GM19328 (cell line): ENCODE results near the gene CDHR3.

Source experiments
- ATAC-seq: cut with Tn5 transposase; IDR thresholded peaks from one replicate; pipeline ENCODE4 v1.9.1; 2021; ENCODE audit warnings: mild to moderate bottlenecking, moderate library complexity; ENCODE audit not compliant: unreplicated experiment

The CDHR3 gene

GRCh38 chr7:106045586-106045985 lies 82.5 kb downstream of the CDHR3 start:
- no peak for ATAC-seq

- ATAC-seq, result no peak
Observed at GRCh38 chr7:106047184-106047583, 84.1 kb downstream of the CDHR3 start.

- ATAC-seq, result no peak
Observed at GRCh38 chr7:106047818-106048705, 85.0 kb downstream of the CDHR3 start.

- ATAC-seq, result no peak
Observed at GRCh38 chr7:106048706-106049020, 85.6 kb downstream of the CDHR3 start.

GRCh38 chr7:106049139-106049752 lies 86.2 kb downstream of the CDHR3 start:
- ATAC-seq, result no peak

- ATAC-seq, result no peak
Observed at GRCh38 chr7:106050002-106050745, 87.1 kb downstream of the CDHR3 start.

GRCh38 chr7:106050746-106051117 lies 87.7 kb downstream of the CDHR3 start:
- no peak for ATAC-seq

- ATAC-seq, result no peak
Observed at GRCh38 chr7:106052681-106053080, 89.6 kb downstream of the CDHR3 start.

GRCh38 chr7:106053109-106053508 lies 90.0 kb downstream of the CDHR3 start:
- no peak for ATAC-seq

- ATAC-seq, result no peak
Observed at GRCh38 chr7:106054156-106054910, 91.3 kb downstream of the CDHR3 start.

- no peak for ATAC-seq
Observed at GRCh38 chr7:106054971-106055532, 92.0 kb downstream of the CDHR3 start.

GRCh38 chr7:106056513-106057203 lies 93.6 kb downstream of the CDHR3 start:
- ATAC-seq, result peak; percentile 41

- no peak for ATAC-seq
Observed at GRCh38 chr7:106057204-106057961, 94.3 kb downstream of the CDHR3 start.

- ATAC-seq, result peak; percentile 60
Observed at GRCh38 chr7:106057962-106058927, 95.2 kb downstream of the CDHR3 start.

GRCh38 chr7:106058928-106059324 lies 95.9 kb downstream of the CDHR3 start:
- ATAC-seq, result no peak

- ATAC-seq, result no peak
Observed at GRCh38 chr7:106059556-106059955, 96.5 kb downstream of the CDHR3 start.

GRCh38 chr7:106060394-106060920 lies 97.4 kb downstream of the CDHR3 start:
- ATAC-seq, result no peak
